ENCODE measurements around the gene NOTO.

- TF ChIP-seq SP1 (IDR thresholded peaks at IDR 0.05) (no peak), L3MBTL2 (conservative IDR thresholded peaks at IDR 0.05) (no peak), PKNOX1 (IDR thresholded peaks at IDR 0.05) (no peak), FOXM1 (IDR thresholded peaks at IDR 0.05; ENCODE audit: borderline replicate concordance) (no peak)
Observed at GRCh38 chr2:73258186-73258912, 56.0 kb downstream of the NOTO start.

Measured in HEK293T (cell line).